GM12878 (cell line): ENCODE data around the gene CSTPP1.

ENCODE experiments used
- BHLHE40 ChIP-seq, 2 experiments: fragments of 450-650 bp in 1 of 2; IDR thresholded peaks; 2 replicates each; pipeline ENCODE4 v1.6.1; 2011 to 2017; ENCODE audit warnings: low read depth in 2 of 2, borderline replicate concordance in 1 of 2, improper control_type of control experiment in 1 of 2, low read length in 1 of 2, mild to moderate bottlenecking in 1 of 2
- CBFB ChIP-seq: IDR thresholded peaks from 2 replicates; pipeline ENCODE4 v1.6.1; 2016; ENCODE audit warnings: antibody characterized with exemption, low read depth
- CHD2 ChIP-seq: IDR thresholded peaks from 2 replicates; pipeline ENCODE4 v1.6.1; 2011; ENCODE audit warnings: low read depth, low read length, improper control_type of control experiment, borderline replicate concordance
- EP300 ChIP-seq, 2 experiments: fragments of 150-350 bp in 1 of 2; IDR thresholded peaks; 2 replicates each; pipeline ENCODE4 v1.6.1; 2011 to 2012; ENCODE audit warnings: low read depth in 2 of 2, low read length in 2 of 2, borderline replicate concordance in 1 of 2, improper control_type of control experiment in 1 of 2, inconsistent platforms in 1 of 2; ENCODE audit not compliant: control insufficient read depth in 1 of 2
- EZH2 ChIP-seq: IDR thresholded peaks from 2 replicates; pipeline ENCODE4 v1.6.1; 2012; ENCODE audit warnings: low read depth, mild to moderate bottlenecking, control low read depth, inconsistent platforms, low read length, borderline replicate concordance; ENCODE audit not compliant: control insufficient read depth
- JUNB ChIP-seq: IDR thresholded peaks from 2 replicates; pipeline ENCODE4 v1.6.1; 2016; ENCODE audit warnings: antibody characterized with exemption, mild to moderate bottlenecking
- NR2C2 ChIP-seq: IDR thresholded peaks from 2 replicates; pipeline ENCODE4 v1.6.1; 2011; ENCODE audit warnings: borderline replicate concordance, low read depth; ENCODE audit not compliant: control insufficient read depth, insufficient read length
- POLR2A ChIP-seq: IDR thresholded peaks from 2 replicates; pipeline ENCODE4 v1.6.1; 2011; ENCODE audit warnings: low read depth, mild to moderate bottlenecking, low read length
- SIX5 ChIP-seq: IDR thresholded peaks from 2 replicates; pipeline ENCODE4 v1.6.1; 2011; ENCODE audit warnings: mild to moderate bottlenecking, low read depth, low read length, moderate library complexity; ENCODE audit not compliant: severe bottlenecking
- ZZZ3 ChIP-seq: IDR thresholded peaks from 2 replicates; pipeline ENCODE4 v1.6.1; 2011; ENCODE audit warnings: low read depth; ENCODE audit not compliant: control insufficient read depth, insufficient read length
- TF ChIP-seq, protein P1 (sequence below), 3 experiments: IDR thresholded peaks in 2 of 3; conservative IDR thresholded peaks in 1 of 3; 2 replicates each; pipeline ENCODE4 v1.5.1; 2011; ENCODE audit warnings: low read depth in 3 of 3, low read length in 3 of 3, mild to moderate bottlenecking in 3 of 3, control low read depth in 2 of 3, moderate library complexity in 2 of 3, inconsistent platforms in 1 of 3, mixed read lengths in 1 of 3; ENCODE audit not compliant: control insufficient read depth in 2 of 3, insufficient read depth in 1 of 3; ENCODE audit errors: extremely low read depth in 1 of 3
- TF ChIP-seq, protein P2 (sequence below): fragments of 450-650 bp; formaldehyde crosslinking; IDR thresholded peaks from 2 replicates; pipeline ENCODE4 v1.5.0; 2022; ENCODE audit warnings: mild to moderate bottlenecking, missing genetic modification characterization
- TF ChIP-seq, protein P3 (sequence below): IDR thresholded peaks from 2 replicates; pipeline ENCODE4 v1.6.1; 2011; ENCODE audit warnings: borderline replicate concordance, low read depth, mild to moderate bottlenecking, moderate library complexity, low read length; ENCODE audit not compliant: insufficient read depth, poor library complexity, severe bottlenecking

DNA sequence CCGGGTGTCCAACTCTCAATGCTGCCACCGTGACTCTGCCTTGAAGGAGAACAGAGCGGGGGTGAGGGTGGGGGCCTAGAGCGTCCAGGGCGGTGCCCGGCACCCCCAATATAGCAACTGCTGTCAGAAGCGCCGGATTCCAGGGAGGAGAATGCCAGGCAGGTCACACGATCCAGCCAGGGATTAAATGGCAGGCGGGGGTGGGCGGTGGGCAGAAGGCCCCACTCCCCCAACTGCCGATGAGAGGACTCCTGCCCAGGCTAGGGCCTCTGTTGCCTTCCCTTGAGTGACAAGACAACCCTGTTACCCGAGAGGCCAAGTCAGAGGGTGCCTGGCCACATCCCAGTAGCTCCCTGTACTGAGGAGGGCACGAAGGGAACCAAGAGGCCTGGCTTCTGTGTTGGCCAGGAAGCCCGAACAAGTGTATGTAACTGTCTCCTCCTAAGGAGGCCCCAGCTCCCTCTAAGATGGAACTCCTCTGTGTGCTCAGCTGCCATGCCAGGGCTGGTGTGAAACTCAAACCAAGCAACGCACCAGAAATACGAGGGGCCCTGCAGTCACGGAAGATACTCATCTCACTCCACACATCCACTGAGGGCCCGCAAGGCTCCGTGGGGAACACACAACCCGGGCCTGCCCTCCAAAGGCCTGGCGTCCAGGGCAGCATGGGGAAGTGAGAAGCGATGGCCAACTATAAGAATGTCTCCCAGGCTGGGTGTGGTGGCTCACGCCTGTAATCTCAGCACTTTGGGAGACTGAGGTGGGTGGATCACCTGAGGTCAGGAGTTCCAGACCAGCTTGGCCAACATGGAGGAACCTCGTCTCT lies 246.7 kb downstream of the CSTPP1 start:
- no peak for TF ChIP-seq ZZZ3
- no peak for TF ChIP-seq POLR2A
- TF ChIP-seq, protein P1, sequence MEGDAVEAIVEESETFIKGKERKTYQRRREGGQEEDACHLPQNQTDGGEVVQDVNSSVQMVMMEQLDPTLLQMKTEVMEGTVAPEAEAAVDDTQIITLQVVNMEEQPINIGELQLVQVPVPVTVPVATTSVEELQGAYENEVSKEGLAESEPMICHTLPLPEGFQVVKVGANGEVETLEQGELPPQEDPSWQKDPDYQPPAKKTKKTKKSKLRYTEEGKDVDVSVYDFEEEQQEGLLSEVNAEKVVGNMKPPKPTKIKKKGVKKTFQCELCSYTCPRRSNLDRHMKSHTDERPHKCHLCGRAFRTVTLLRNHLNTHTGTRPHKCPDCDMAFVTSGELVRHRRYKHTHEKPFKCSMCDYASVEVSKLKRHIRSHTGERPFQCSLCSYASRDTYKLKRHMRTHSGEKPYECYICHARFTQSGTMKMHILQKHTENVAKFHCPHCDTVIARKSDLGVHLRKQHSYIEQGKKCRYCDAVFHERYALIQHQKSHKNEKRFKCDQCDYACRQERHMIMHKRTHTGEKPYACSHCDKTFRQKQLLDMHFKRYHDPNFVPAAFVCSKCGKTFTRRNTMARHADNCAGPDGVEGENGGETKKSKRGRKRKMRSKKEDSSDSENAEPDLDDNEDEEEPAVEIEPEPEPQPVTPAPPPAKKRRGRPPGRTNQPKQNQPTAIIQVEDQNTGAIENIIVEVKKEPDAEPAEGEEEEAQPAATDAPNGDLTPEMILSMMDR (IDR thresholded peaks at IDR 0.05 in 2 of 3, conservative IDR thresholded peaks at IDR 0.05 in 1 of 3; ENCODE audit: control insufficient read depth in 2 of 3, extremely low read depth in 1 of 3, insufficient read depth in 1 of 3, low read depth in 3 of 3, low read length in 3 of 3), result no peak
- TF ChIP-seq EP300 (IDR thresholded peaks at IDR 0.05; ENCODE audit: borderline replicate concordance in 1 of 2, control insufficient read depth in 1 of 2, low read depth in 2 of 2, low read length in 2 of 2), result no peak
- no peak for TF ChIP-seq CBFB
- TF ChIP-seq NR2C2, result no peak
- no peak for TF ChIP-seq CHD2
- no peak for TF ChIP-seq BHLHE40 (IDR thresholded peaks at IDR 0.05; ENCODE audit: borderline replicate concordance in 1 of 2, low read depth in 2 of 2, low read length in 1 of 2)
- TF ChIP-seq EZH2, result no peak
- TF ChIP-seq JUNB, result no peak
- TF ChIP-seq SIX5, result no peak
- TF ChIP-seq, protein P2, sequence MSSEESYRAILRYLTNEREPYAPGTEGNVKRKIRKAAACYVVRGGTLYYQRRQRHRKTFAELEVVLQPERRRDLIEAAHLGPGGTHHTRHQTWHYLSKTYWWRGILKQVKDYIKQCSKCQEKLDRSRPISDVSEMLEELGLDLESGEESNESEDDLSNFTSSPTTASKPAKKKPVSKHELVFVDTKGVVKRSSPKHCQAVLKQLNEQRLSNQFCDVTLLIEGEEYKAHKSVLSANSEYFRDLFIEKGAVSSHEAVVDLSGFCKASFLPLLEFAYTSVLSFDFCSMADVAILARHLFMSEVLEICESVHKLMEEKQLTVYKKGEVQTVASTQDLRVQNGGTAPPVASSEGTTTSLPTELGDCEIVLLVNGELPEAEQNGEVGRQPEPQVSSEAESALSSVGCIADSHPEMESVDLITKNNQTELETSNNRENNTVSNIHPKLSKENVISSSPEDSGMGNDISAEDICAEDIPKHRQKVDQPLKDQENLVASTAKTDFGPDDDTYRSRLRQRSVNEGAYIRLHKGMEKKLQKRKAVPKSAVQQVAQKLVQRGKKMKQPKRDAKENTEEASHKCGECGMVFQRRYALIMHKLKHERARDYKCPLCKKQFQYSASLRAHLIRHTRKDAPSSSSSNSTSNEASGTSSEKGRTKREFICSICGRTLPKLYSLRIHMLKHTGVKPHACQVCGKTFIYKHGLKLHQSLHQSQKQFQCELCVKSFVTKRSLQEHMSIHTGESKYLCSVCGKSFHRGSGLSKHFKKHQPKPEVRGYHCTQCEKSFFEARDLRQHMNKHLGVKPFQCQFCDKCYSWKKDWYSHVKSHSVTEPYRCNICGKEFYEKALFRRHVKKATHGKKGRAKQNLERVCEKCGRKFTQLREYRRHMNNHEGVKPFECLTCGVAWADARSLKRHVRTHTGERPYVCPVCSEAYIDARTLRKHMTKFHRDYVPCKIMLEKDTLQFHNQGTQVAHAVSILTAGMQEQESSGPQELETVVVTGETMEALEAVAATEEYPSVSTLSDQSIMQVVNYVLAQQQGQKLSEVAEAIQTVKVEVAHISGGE (CRISPR knock-in tag), result no peak
- TF ChIP-seq, protein P3, sequence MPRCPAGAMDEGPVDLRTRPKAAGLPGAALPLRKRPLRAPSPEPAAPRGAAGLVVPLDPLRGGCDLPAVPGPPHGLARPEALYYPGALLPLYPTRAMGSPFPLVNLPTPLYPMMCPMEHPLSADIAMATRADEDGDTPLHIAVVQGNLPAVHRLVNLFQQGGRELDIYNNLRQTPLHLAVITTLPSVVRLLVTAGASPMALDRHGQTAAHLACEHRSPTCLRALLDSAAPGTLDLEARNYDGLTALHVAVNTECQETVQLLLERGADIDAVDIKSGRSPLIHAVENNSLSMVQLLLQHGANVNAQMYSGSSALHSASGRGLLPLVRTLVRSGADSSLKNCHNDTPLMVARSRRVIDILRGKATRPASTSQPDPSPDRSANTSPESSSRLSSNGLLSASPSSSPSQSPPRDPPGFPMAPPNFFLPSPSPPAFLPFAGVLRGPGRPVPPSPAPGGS, result no peak
